GM12878 (cell line): ENCODE data around the gene CENPVL3. TPM values are rescaled to one million over a fixed set of nuclear protein-coding genes. Genes with fewer than 3 reads are reported as not detected.
"Not testable (repeated sequence)": the region's sequence is repeated elsewhere in the genome, so short reads cannot be mapped to it uniquely, and the experiment has no call there.

Source experiments
- ATAC-seq: fragments of 200-7000 bp; cut with Tn5 transposase; 3 replicates; pipeline ENCODE4 v1.9.1; 2020; ENCODE audit warnings: mild to moderate bottlenecking, moderate library complexity
- BruUV-seq: library from RNA; stranded (reverse); fragments of 400-500 nt; replicated peaks from 2 replicates; lab custom pipeline; 2021; lab: Mats Ljungman, UMichigan
- CTCF ChIA-PET: fragments of 300-600 bp; sonication (Branson Sonifier 250); formaldehyde crosslinking; extraction: SDS; loops from one replicate; lab custom pipeline; 2021; ENCODE audit warnings: inconsistent platforms; lab: Yijun Ruan, JAX
- POLR2A ChIA-PET: fragments of 350-600 bp; formaldehyde crosslinking; extraction: SDS; loops from one replicate; lab custom pipeline; 2021; ENCODE audit warnings: inconsistent platforms; lab: Charles Lee
- RAD21 ChIA-PET: fragments of 300-600 bp; sonication (Branson Sonifier 250); formaldehyde crosslinking; loops from one replicate; lab custom pipeline; 2023; ENCODE audit warnings: antibody characterized with exemption; ENCODE audit not compliant: unreplicated experiment; lab: Charles Lee
- SMC1A ChIA-PET: fragments of 300-600 bp; sonication (Branson Sonifier 250); formaldehyde crosslinking; loops from one replicate; lab custom pipeline; 2023; ENCODE audit not compliant: unreplicated experiment, uncharacterized antibody; lab: Charles Lee
- DNase-seq: peaks from one replicate; pipeline ENCODE4 v3.0.0-alpha.2; 2011; ENCODE audit warnings: low read depth, low spot score
- FAIRE-seq: peaks from 3 replicates; lab custom pipeline; 2011; peaks lifted over from hg19 to GRCh38; lab: Jason Lieb, UNC
- H2AFZ ChIP-seq: 2 replicates; pipeline ENCODE4 v1.6.0; 2011; ENCODE audit warnings: low read depth, low read length, control low read depth; ENCODE audit not compliant: control insufficient read depth
- H3K27ac ChIP-seq: 2 replicates; pipeline ENCODE4 v1.5.1; 2011; ENCODE audit warnings: control low read depth; ENCODE audit not compliant: control insufficient read depth, insufficient read depth
- H3K27me3 ChIP-seq, 2 experiments: replicated peaks in 1 of 2; 2 replicates each; pipeline versions ENCODE4 v1.6.0 to v1.6.1; 2011; ENCODE audit warnings: low read length in 1 of 2; ENCODE audit not compliant: control insufficient read depth in 2 of 2, insufficient read depth in 2 of 2
- H3K36me3 ChIP-seq, 2 experiments: 2 replicates each; pipeline ENCODE4 v1.5.1; 2011; ENCODE audit warnings: low read length in 1 of 2; ENCODE audit not compliant: control insufficient read depth in 2 of 2, insufficient read depth in 2 of 2
- H3K4me1 ChIP-seq: 2 replicates; pipeline ENCODE4 v1.6.1; 2011; ENCODE audit warnings: mild to moderate bottlenecking, low read length, moderate library complexity, mixed read lengths; ENCODE audit not compliant: control insufficient read depth, insufficient read depth
- H3K4me2 ChIP-seq: 2 replicates; pipeline ENCODE4 v1.6.0; 2011; ENCODE audit warnings: control low read depth; ENCODE audit not compliant: control insufficient read depth, insufficient read depth
- H3K4me3 ChIP-seq: fragments of 200-600 bp; sonication (generic); 2 replicates; pipeline ENCODE4 v1.5.1; 2016
- H3K79me2 ChIP-seq: 2 replicates; pipeline ENCODE4 v1.6.0; 2011; ENCODE audit warnings: low read length; ENCODE audit not compliant: control insufficient read depth, insufficient read depth
- H3K9ac ChIP-seq: 2 replicates; pipeline ENCODE4 v1.8.0; 2011; ENCODE audit warnings: low read length, control low read depth, mixed read lengths; ENCODE audit not compliant: control insufficient read depth, insufficient read depth
- H3K9me3 ChIP-seq: replicated peaks from 3 replicates; pipeline ENCODE4 v1.5.1; 2011; ENCODE audit warnings: mild to moderate bottlenecking, low read length; ENCODE audit not compliant: control insufficient read depth, insufficient read depth
- H4K20me1 ChIP-seq: 2 replicates; pipeline ENCODE4 v1.6.0; 2011; ENCODE audit not compliant: control insufficient read depth, insufficient read depth
- FOXM1 ChIP-seq: IDR thresholded peaks from 2 replicates; pipeline ENCODE4 v1.6.1; 2012; ENCODE audit warnings: low read depth, mild to moderate bottlenecking, inconsistent platforms, low read length, moderate library complexity
- MYC ChIP-seq: IDR thresholded peaks from 2 replicates; pipeline ENCODE4 v1.6.1; 2011; ENCODE audit warnings: mild to moderate bottlenecking, low read length, moderate library complexity, inconsistent platforms; ENCODE audit not compliant: insufficient read depth, insufficient replicate concordance, insufficient read length, severe bottlenecking
- WGBS: methylation state at CpG from one replicate; pipeline ENCODE4 v1.1.6; 2016; ENCODE audit warnings: low lambda C conversion rate; ENCODE audit not compliant: insufficient replicate concordance, insufficient coverage; ENCODE audit errors: missing lambda C conversion rate; 5-methylcytosine and 5-hydroxymethylcytosine counted together
- in situ Hi-C: fragments of 300-500 bp; cut with MboI; formaldehyde crosslinking; loops from 9 replicates; pipeline ENCODE4 v1.14.3; 2018; ENCODE audit warnings: mixed read lengths
- intact Hi-C: fragments of 100-400 bp; cut with micrococcal nuclease; formaldehyde crosslinking; loops from one replicate; pipeline ENCODE4 v1.14.2; 2022; ENCODE audit not compliant: unreplicated experiment
- polyA plus RNA-seq, 11 experiments: library from polyadenylated mRNA; depleted of rRNA in 4 of 11; unstranded in 6 of 11; stranded (reverse) in 5 of 11; fragments of >200 nt; fragmentation: Nextera tagmentation in 4 of 11; fragmentation: Illumina TruSeq in 1 of 11; extraction: Ambion mirVana in 4 of 11; extraction: Trizol in 1 of 11; gene quantifications; 1 replicate in 1 of 11; 2 replicates in 10 of 11; pipeline versions ENCODE4 v1.2.1 to v1.2.3, GENCODE V29; 2011 to 2016; ENCODE audit warnings: inconsistent platforms in 2 of 11, missing spikeins in 2 of 11, low read depth in 1 of 11
- total RNA-seq, 4 experiments: library from RNA; depleted of rRNA in 3 of 4; stranded (reverse); fragments of >200 nt in 3 of 4; fragmentation: Illumina TruSeq in 1 of 4; extraction: Trizol in 1 of 4; gene quantifications; 2 replicates each; pipeline versions ENCODE4 v1.2.1 to v1.2.3, GENCODE V29; 2013 to 2021
- TF ChIP-seq, protein P1 (sequence below): fragments of 450-650 bp; IDR thresholded peaks from 2 replicates; pipeline ENCODE4 v1.6.1; 2016; ENCODE audit warnings: mild to moderate bottlenecking, moderate library complexity, borderline replicate concordance

Gene CENPVL3
- total and polyA plus RNA-seq, 10 of the 15 experiments (the other 5 are each of a cell fraction or from before 2014, with no cell fraction given), result not detected

- TF ChIP-seq MYC (no peak), FOXM1 (no peak)
- TF ChIP-seq, protein P1, sequence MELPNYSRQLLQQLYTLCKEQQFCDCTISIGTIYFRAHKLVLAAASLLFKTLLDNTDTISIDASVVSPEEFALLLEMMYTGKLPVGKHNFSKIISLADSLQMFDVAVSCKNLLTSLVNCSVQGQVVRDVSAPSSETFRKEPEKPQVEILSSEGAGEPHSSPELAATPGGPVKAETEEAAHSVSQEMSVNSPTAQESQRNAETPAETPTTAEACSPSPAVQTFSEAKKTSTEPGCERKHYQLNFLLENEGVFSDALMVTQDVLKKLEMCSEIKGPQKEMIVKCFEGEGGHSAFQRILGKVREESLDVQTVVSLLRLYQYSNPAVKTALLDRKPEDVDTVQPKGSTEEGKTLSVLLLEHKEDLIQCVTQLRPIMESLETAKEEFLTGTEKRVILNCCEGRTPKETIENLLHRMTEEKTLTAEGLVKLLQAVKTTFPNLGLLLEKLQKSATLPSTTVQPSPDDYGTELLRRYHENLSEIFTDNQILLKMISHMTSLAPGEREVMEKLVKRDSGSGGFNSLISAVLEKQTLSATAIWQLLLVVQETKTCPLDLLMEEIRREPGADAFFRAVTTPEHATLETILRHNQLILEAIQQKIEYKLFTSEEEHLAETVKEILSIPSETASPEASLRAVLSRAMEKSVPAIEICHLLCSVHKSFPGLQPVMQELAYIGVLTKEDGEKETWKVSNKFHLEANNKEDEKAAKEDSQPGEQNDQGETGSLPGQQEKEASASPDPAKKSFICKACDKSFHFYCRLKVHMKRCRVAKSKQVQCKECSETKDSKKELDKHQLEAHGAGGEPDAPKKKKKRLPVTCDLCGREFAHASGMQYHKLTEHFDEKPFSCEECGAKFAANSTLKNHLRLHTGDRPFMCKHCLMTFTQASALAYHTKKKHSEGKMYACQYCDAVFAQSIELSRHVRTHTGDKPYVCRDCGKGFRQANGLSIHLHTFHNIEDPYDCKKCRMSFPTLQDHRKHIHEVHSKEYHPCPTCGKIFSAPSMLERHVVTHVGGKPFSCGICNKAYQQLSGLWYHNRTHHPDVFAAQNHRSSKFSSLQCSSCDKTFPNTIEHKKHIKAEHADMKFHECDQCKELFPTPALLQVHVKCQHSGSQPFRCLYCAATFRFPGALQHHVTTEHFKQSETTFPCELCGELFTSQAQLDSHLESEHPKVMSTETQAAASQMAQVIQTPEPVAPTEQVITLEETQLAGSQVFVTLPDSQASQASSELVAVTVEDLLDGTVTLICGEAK, result no peak
These were observed 22.8 kb upstream of the CENPVL3 start (continued) for GRCh38 chrX:51641421-51642021.

DNA sequence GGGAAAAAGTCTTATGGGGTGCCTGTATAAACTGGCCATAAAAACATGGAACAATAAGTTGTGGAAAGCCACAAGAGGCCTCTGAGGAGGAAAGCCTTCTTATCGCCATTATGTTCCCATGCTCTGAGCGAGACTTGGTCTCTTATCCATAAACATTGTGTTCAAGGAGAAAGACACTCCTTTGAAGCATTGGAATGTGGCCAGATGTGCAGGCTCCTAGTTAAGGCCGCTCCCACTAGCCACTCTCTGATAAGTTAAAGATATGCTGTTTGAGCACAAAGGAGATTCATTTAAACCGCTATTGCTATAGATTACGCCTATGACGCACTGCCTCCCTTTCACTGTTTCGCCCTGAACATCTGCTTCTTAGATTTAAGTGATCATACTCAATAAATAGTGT lies 17.8 kb upstream of the CENPVL3 start:
- ATAC-seq, H2AFZ ChIP-seq, H3K9me3 ChIP-seq, CTCF ChIA-PET, BruUV-seq, DNase-seq, H3K79me2 ChIP-seq, H3K27ac ChIP-seq, SMC1A ChIA-PET, H3K36me3 ChIP-seq, H3K4me2 ChIP-seq, RAD21 ChIA-PET, H4K20me1 ChIP-seq, H3K9ac ChIP-seq, H3K27me3 ChIP-seq, in situ Hi-C loops, POLR2A ChIA-PET, H3K4me3 ChIP-seq, FAIRE-seq, H3K4me1 ChIP-seq, intact Hi-C loops: not testable (repeated sequence)
- WGBS, result 42% methylated on average over 7 of the region's 7 CpGs
